NCI-H2171 treated with DMSO at 0.1 percent for 48 hours (cell line): Measurements from ENCODE around the gene RHEX.
"Not testable (repeated sequence)": the region's sequence is repeated elsewhere in the genome, so short reads cannot be mapped to it uniquely, and the experiment has no call there.

Experiments used
- DNase-seq: peaks from one replicate; lab custom pipeline; 2025; lab: John Stamatoyannopoulos, UW

Gene RHEX, protein sequence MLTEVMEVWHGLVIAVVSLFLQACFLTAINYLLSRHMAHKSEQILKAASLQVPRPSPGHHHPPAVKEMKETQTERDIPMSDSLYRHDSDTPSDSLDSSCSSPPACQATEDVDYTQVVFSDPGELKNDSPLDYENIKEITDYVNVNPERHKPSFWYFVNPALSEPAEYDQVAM

DNA sequence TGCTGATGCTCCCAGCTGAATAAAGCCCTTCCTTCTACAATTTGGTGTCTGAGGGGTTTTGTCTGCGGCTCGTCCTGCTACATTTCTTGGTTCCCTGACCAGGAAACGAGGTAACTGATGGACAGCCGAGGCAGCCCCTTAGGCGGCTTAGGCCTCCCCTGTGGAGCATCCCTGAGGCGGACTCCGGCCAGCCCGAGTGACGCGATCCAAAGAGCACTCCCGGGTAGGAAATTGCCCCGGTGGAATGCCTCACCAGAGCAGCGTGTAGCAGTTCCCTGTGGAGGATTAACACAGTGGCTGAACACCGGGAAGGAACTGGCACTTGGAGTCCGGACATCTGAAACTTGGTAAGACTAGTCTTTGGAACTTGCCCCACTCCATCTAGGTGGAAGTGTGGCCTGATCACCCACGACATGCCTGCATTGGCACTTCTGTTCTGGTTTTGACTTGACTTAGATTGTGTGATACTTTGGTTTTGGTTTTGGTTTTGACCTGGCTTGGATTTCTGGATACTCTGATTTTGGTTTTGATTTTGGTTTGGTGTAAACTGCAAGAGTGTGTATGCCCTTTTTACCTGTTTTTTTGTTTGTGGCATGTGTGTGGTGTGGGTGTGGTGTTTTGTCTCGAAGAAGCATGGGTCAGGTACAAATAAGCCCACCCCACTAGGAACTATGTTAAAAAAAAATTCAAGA lies at the start of gene RHEX:
RHEX (plus strand) TSS at position 255 of the 692 bp plus-strand sequence. CDS start 44,656 bp downstream, outside the sequence.
- not testable (repeated sequence) for DNase-seq

DNA sequence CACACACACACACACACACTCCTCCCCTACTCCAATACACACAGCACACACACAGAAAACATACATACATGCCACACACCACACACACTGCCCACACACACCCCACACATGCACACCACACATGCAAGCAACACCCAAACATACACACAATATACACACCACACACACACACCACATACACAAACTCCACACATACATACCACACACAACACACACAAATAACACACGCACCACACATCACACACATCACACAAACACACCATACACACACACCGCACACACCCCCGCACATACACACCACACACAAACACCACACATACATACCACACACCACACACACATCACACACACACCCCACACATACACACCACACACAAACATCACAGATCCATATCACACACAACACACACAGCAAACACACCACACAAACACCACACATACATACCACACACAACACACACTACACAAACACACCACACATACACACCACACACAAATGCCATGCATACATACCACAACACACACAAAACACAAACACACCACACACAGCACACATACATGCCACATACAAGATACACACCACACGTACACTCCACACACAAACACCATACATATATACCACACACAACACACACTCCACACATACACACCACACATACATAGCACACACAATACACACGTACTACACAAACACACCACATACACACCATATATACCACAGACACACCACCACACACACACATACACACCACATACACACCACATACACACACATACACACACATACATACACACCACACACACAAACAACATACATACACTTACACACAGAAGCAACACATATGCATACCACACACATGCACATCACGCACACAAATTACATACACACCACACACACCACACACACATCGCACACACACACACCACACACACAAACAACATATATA lies 48.8 kb upstream of the RHEX start:
- DNase-seq, result no peak

DNA sequence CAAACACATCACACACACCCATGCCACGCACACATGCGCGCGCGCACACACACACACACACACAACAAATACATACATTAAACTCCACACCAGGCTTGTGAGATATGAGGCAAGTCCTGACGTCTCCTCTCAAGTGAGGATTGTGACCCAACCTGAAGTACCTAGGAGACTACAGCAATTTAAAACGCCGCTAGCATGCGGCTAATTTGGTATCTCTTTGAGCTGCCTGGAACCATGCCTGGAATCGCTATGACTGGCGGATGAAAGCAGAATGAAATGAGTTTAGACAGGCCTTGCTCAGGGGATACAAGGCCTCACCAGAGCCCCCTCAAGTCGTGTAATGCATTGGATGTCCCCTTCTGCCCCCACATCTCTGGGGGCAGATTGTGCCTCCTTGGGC lies 48.1 kb upstream of the RHEX start:
- DNase-seq, result peak; percentile 20

DNA sequence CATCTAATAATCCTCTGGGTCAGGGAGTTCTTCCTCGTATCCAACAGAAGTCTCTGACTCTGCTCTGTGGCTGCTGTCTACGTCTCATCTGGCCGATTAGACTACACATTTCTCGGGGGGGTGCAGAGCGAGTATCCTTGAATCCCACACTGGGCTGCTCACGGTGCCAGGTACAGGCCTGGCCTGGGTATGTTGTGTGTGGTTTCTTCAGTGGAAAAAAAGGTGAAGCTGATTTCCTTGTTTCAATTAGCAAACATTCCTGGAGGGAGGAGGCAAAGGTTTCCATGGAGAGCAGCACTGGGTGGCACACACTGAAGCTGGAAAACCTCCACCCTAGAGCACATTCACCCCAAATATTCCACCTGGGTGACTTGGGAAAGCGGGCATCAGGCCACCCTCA lies 47.7 kb upstream of the RHEX start:
- DNase-seq, result no peak

DNA sequence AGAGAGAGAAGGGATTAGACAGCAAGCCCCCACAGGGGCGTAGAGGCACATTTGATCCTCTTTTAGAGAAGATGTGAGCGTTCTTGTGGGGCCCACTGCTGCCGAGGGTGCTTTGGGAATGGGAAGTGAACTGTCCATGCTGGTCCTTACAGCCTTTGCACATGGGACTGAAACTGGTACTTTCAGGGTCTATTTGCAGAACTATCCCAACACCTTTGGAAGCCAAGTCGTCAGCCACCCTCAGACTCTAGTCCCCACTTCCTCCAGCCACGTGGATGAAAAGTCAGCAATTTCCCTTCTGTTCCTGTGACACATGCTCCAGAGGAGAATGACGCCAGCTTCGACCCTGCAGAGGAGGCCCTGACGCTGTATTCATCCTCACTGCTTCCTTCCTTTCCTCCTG lies 47.2 kb upstream of the RHEX start:
- no peak for DNase-seq

DNA sequence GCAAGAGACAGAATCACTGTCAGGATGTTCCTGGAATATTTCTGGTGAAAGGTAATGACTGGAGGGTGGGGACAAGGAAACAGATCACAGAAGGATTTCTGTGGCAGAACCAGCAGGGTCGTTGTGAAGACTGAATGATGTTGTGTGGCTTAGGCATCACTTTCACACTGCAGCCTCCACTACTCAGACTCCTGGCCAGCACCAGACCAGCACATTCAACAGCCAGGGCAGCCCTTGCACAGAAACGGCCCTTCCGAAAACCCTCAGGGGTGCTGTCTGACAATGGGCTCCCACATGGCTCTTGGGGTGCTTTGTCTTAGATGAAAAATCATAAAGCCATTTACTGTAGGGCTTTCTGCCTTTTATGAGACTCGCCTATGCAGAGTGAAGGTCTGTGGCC lies 46.0 kb upstream of the RHEX start:
- DNase-seq, result no peak

DNA sequence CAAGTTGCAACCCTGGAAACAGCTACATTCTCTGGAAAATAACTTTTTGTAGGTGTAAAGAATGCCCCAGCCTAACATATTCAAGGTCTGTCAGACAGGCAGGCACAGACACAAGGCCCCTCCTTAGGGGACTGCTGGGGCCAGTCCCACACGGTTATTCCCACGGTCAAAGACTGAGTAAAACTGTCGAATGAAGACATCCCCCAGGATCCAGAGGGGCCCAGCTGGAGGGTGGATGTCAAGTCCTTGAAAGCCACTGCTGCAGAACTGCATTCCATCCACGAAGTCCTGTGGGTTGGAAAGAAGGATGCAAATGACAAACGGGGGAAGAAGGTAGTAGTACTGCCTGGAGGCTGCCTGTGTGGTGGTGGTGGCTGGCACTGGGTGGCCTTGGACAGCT lies 42.9 kb upstream of the RHEX start:
- no peak for DNase-seq

DNA sequence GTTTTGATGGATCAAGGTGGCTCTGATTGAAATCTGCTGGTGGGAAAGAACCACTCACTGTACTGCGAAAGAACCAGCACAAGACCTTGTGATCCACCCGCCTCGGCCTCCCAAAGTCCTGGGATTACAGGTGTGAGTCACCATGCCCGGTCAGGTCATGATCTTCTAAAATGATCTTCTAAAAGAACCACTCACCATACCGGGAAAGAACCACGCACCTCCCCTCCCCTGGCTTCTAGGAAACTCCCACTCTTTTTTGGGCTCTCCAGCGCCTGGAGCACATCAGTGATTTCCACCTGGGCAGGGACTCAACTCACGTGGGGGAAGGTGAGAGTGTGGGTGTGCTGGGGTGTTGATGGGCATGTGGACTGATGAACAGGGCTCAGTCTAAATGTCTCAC lies 41.9 kb upstream of the RHEX start:
- DNase-seq, result no peak

DNA sequence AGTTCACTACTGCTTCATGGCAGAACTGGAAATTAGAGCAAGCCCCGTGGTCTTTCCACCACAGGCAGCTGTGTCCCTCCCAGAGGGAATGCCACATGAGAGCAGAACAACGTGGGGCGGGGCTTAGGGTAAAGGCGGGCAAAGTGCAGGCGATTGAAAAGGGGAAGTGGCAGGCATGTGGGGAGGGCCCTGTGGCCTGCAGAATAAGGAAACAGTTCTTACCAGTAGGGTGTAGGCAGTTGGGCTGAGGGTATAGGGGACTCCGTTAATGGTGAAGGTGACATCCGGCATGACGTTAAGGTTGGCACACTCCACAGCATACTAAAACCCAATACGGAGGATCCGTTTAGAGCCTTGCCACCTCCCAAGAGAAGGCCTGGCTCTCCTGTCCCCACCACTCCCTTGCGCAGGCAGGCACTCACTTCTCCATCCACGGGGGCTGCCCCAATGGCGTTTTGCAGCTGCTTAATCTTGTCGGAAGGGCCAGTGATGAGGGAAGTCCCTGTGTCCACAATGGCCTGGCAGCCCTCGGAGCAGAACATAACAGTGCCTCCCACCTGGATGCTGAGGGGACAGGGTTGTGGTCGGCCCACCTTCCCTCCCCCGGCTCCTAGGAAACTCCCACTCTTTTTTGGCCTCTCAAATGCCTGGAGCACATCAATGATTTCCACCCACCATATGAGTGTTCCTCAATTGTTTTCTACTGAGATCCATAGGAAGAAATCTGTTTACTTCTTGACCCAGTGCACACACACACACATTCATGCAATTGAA lies 40.7 kb upstream of the RHEX start:
- DNase-seq, result peak; percentile 21

DNA sequence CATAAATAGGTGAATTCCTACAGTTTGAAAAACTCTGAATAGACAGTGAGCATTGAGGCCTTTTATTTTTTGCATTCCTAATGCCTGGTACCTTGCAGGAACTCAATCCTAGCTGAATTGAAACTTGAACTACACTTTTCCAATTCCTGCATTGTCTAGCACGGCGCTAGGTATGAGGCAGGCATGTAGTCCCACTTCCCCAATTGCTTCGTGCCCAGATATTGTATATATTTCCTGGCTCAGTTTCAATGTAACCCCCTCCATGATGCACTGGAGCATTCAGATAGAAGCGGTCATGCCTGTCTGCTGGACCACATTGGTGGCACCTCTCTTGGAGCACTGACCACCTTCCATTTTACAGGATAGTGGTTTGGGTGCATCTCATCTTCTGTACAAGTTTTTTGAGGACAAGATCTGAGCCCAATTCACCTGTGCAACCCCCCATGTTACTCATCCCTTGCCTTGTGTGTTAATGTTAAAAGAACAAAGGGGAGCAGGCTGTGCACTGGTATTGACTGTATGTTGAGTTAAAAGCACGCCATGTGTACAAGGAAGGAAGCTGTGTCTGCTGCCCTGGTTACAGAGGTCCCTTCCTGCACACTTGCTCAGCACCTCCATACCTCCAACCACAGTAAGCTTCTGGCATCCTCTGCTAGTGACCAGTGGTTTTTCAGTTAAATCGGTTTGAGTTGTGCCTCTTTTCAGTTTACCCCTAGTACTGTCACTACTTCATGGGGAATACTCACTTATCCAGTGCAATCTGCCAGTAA lies 39.8 kb upstream of the RHEX start:
- no peak for DNase-seq

DNA sequence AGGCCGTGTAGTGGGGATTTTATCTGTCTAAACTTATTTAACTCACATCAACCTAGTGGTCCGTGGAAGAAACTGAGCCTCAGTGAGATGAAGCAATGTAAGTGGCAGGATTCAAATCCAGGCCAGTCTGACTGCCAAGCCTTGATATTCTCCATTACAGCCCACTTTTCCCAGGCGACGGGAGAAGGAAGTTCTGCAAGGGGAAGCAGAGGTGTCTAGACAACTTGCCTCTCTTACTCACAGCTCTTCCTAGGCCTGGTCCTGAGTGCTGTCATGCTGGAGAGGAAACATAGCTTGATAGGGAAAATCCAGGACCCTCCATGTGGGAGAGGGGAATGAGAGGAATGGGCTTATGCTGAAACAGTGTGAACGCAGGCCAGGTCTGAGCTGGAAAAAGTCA lies 38.4 kb upstream of the RHEX start:
- DNase-seq, result no peak

DNA sequence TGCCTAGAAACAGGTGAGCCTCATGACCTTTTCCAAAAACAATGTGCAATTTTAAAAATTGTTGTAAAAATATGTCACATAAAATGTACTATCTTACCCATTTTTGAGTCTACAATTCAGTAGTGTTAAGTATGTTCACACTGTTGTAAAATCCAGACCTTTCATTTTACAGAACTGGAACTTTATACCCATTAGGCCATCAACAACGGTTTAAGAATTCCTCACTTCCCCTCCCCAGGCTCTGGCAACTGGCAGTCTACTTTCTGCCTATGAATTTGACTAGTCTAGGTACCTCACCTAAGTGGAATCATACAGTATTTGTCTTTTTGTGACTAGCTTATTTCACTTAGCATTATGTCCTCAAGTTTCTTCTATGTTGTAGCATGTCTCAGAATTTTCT lies 37.9 kb upstream of the RHEX start:
- DNase-seq, result no peak

DNA sequence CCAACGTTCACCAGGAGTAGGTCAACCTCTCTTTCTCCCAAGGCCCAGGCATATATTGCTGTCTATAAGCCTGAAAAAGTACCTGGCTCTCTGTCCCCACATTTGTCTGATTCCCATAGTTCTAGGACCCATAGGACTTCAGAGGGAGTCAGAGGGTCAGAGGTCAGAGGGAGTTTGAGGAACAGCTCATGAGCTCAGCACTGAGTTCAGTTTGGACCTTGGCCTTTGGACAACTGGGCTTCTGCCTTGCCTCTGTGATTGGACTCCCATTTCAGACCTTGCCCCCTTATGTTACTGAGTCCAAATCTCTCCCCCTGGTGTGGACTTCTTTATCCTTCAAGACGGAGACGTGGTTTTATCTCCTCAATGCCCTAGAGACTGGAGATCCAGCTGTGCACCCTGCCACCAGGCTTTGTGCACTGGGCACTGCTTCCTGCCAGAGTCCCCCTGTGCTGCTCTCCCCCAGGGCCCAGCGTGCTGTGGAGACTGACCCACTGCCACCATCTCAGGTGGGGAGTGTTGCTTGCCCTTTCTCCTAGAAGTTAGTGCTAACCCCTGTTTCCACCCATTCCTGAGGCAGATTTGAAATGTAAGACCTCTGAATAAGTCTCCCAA lies 32.5 kb upstream of the RHEX start:
- DNase-seq, result no peak

DNA sequence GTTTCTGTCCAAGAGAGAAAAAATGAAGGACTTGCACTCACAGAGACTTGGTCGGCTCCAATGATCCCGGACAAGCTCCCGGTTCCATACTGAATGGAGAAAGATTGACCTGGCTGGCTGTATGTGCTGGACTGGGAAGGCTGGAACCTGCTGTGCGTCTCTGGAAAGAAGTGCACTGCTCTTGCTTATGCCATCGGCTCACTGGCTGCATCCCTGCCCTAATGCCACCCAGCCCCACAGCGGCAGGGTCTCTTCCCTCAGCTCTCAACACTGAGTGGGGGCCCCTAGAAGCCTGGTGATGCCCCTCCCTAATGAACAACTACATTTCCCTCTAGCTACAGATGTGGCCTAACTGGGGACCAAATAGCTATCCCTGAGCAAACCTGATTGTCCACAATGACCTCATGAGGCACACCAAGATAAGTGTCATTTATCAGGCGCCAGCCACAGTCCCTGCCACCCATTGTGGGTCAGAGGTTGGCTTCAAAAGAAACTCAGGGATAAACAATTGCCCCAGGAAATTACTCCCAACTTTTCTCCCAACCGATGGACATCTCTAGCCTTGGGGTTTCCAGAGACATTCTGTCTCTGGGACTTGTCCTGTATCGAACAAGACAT lies 31.9 kb upstream of the RHEX start:
- DNase-seq, result no peak

DNA sequence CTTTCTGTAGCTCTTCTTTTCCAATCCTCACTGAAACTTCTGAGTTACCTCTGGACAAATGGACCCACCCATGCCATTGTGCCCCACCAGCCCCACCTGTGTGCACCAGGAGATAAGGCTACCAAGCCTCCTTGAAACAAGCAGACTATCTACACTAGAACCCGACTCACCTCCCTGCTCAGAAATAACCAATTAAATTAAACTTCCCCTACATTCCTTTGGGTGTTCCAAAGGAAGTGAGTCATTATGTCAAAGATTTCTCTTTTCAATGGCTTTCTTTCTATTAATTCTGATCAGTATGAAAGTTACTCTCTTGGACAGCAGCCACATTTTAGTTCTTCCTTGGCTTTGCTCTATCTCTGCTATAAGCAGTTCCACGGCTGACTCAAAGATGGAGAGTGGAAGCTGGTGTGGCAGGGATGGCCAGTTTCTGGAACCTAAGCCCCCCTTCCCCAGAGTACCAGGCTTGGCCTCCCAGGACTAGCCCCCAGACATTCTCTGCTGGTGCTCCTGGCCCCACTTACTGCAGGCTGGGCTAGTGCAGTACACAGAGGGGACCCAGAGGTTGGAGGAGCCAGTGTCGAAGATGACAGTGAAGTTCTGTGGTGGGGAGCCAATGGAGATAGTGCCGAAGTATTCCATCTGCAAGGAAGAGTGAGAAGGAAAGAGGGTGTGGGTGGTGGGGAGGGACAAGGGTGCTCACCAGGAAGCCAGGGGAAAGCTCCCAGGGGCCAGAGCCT lies 31.2 kb upstream of the RHEX start:
- no peak for DNase-seq

DNA sequence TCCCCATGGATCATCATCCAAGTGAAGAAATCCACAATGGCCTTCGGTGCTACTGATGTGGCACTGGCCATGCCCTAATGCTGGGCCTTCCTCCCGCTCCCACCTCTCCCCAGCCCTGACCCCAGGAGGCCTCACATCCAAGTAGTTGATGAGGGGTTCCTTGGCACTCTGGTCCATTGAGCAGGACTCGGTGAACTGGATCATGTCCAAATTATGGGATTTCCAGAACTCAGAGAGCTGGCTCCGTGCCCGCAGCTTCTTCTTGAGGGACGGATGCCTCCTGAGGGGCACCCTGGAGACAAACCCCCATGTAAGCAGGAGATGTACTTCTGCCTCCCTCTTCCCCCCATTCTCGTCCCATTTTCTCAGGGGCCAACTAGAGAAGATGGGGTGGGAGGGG lies 30.2 kb upstream of the RHEX start:
- DNase-seq, result no peak

DNA sequence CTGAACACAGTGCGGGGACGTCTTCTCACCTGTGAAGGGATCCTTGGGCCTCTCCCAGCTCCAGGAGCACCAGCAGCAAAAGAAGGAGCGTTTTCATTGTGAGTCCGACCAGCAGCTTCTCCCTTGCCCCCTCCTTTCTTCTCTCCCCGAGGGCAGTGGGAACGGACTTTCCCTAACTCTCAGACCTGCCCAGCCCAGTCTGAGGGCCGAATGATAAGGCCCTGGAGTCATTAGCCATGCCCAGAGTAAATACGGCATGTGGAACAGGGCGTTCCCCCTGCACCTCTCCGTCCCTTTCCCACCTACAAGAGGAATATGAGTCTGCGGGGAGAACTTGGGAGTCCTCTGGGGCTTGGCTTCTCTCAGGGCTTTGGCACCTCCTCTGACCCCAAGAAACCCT lies 29.3 kb upstream of the RHEX start, which contains the start of gene CTSE:
CTSE (minus strand) TSS at position 201 of the 400 bp plus-strand sequence; CDS start at position 97, 104 bp downstream.
- DNase-seq, result no peak

DNA sequence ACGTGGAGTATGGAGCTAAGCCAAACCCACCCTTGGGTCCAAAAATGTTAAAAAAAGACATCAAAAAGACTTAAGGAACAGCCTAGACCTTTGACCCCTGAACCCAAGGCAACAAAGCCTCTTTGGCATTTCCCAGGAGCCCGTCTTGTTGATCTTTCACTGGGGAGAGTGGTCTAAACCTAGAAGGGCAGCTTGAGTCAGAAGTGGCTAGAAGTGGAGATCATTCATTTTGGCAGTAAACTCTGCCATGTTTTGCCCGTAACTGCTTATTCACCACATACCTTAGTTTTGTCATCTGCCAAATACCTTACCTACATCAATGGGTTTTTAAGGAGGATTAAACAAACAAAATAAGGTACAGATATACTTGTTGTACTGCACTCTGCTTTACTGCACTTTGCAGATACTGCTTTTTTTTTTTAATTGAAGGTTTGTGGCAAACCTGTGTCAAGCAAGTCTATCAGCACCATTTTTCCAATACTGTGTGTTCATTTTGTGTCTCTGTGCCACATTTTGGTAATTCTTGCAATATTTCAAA lies 27.6 kb upstream of the RHEX start:
- DNase-seq, result no peak

DNA sequence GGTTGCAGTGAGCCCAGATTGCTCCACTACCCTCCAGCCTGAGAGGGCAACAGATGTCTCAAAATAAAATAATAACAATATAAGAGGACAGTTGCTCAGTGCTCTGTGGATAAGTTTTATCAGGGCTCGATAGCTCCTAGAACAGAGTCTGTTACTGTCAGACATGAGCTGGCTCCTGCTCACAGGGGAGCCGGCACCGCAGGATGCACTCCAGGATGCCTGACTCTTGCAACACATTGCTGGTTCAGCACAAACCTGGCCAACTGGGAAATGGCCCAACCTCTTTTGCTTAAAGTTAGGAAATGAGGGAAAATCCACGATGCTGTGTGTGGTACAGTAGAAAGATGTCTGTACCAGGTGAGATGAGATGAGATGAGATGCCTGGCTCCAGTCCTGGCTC lies 23.5 kb upstream of the RHEX start:
- no peak for DNase-seq
